Measurements from ENCODE around the gene MT3. TPM values are rescaled to one million over a fixed set of nuclear protein-coding genes. Genes with fewer than 3 reads are reported as not detected.
A peak's percentile ranks its signal among the peaks of the same experiment; 100 is the strongest.

MT3 gene
- total RNA-seq, 4 donors from 2014 or later: 2.0 to 3.6 TPM; not detected in 2

DNA sequence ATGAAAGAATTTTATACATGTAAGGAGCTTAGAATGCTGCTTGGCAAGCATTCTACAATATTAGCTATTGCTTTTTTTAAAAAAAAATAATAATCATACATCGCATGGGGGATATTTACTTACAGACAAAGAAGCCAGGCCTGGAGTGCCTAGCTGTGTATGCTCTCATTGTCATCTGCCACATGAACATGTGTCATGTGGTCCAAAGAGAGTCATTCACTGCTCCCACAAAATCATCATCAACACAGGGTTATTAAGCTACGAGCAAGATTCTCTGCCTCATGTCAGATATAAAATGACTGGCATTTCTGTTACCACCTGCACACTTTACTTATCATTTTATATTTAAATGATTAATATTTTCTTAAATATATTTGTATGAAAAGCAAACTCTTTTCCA is 34.3 kb downstream of the MT3 start:
- Histone ChIP-seq H3K36me3 (no peaks in the 10 kb centered on the region), H3K27me3 (no peaks in the 10 kb centered on the region), H3K9me3 (no peaks in the 10 kb centered on the region), H3K27ac (no peak overlapping the region), H3K4me1 (peaks cover 0 to 39% (median 3%) of the 10 kb centered on the region in 3 donors), H3K4me3 (no peak overlapping the region)
- 76 to 93% methylated on average over 2 of the region's 2 CpGs for WGBS, 2 donors (ENCODE audit: low coverage in 1 of 2)
- ATAC-seq: no peak
- TF ChIP-seq POLR2AphosphoS5 (IDR thresholded peaks at IDR 0.05) (no peak), POLR2A (IDR thresholded peaks at IDR 0.05) (no peak), EP300 (IDR thresholded peaks at IDR 0.05) (no peak)
- TF ChIP-seq, protein P1, sequence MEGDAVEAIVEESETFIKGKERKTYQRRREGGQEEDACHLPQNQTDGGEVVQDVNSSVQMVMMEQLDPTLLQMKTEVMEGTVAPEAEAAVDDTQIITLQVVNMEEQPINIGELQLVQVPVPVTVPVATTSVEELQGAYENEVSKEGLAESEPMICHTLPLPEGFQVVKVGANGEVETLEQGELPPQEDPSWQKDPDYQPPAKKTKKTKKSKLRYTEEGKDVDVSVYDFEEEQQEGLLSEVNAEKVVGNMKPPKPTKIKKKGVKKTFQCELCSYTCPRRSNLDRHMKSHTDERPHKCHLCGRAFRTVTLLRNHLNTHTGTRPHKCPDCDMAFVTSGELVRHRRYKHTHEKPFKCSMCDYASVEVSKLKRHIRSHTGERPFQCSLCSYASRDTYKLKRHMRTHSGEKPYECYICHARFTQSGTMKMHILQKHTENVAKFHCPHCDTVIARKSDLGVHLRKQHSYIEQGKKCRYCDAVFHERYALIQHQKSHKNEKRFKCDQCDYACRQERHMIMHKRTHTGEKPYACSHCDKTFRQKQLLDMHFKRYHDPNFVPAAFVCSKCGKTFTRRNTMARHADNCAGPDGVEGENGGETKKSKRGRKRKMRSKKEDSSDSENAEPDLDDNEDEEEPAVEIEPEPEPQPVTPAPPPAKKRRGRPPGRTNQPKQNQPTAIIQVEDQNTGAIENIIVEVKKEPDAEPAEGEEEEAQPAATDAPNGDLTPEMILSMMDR (IDR thresholded peaks at IDR 0.05): no peak

DNA sequence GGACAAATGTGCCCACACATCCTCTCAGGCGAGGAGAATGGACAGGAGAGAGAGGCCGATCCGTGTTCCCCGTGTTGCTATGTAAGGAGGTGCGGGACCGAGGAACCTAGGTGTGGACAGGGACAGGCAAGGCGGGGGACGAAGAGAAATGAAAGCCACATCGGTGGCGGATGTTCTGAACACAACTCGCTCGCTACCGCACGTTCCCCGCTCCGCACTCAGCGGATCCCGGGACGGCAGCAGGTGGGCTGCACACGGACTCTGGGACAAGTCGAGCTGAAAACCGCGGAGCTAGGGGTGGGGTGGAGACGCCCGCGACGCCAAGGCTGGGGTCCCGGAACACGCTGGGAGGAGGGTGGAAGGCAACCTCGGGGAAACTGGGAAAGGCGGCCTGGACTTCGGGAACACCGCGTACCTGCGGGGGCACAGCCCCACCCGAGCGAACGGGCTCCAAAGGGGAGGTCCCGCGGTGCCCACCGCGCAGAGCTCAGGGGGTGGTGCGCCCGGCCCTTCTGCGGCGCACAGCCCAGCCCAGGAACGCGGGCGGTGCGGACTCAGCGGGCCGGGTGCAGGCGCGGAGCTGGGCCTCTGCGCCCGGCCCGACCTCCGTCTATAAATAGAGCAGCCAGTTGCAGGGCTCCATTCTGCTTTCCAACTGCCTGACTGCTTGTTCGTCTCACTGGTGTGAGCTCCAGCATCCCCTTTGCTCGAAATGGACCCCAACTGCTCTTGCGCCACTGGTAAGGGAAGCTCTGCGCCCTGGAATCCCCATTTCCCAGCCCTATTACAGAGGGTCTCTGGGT is 36.0 kb downstream of the MT3 start, which contains the start of gene MT1E:
Gene MT1E, plus strand, starts transcription at position 642 of the 803 bp plus-strand sequence. Its CDS starts 71 bp downstream, at position 713.
- 0 to 3% methylated on average over 2 to 7 of the region's 62 CpGs for WGBS, 2 donors (ENCODE audit: low coverage in 1 of 2)
- TF ChIP-seq EP300 (IDR thresholded peaks at IDR 0.05): no peak
- peak; percentile 86 to 90 for TF ChIP-seq POLR2A (IDR thresholded peaks at IDR 0.05)
- TF ChIP-seq, protein P1 (IDR thresholded peaks at IDR 0.05): no peak
- peak; percentile 93 for TF ChIP-seq POLR2AphosphoS5 (IDR thresholded peaks at IDR 0.05)
- peak; percentile 96 for ATAC-seq
- Histone ChIP-seq H3K27ac (peak within 1 kb of the TSS; percentile 58 to 95 (median 92)), H3K4me1 (peaks cover 0 to 39% (median 3%) of the 10 kb centered on the region in 3 donors), H3K27me3 (no peaks in the 10 kb centered on the region), H3K9me3 (no peaks in the 10 kb centered on the region), H3K4me3 (peak within 1 kb of the TSS; percentile 46 to 68), H3K36me3 (no peaks in the 10 kb centered on the region)

DNA sequence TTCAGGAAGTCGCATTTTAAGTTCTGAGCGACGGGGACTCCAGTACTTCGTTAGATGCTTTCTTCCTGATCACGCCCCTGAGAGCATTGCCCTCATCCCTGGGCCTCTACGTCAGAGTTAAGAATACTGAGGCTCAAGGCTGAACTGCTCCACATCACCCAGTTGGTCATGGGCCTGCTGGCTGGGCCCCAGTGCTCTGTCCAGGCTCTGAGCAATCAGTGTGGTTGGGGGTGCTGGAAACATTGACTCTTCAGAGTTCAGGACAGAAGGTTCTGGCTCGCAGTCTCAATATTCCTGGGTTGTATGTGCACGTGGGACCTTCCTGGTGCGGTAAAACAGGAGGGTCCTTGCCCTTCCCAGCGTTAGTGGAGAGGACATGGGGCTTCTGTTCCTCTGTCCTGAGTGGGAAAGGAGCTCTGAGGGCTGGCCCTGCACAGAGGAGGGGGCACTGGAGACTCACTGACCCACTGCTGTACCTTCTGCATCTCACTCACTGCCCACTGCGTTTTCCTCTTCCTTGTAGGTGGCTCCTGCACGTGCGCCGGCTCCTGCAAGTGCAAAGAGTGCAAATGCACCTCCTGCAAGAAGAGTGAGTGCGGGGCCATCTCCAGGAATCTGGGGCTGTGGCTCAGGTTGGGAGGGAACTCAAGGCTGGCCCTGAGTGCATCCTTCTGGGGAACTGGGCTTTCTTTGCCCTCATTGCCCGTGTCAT is 36.8 kb downstream of the MT3 start:
- 32% methylated on average over 7 of the region's 16 CpGs; no CpG with 5 or more reads in 1 of the 2 donors for WGBS, 2 donors (ENCODE audit: low coverage in 1 of 2)
- Histone ChIP-seq H3K4me3 (peak overlapping the region; percentile 46 to 68), H3K27me3 (no peaks in the 10 kb centered on the region), H3K9me3 (no peaks in the 10 kb centered on the region), H3K36me3 (no peaks in the 10 kb centered on the region), H3K4me1 (peaks cover 0 to 39% (median 3%) of the 10 kb centered on the region in 3 donors), H3K27ac (peak overlapping the region; percentile 58 to 95 (median 92))
- ATAC-seq: peak; percentile 78
- TF ChIP-seq POLR2AphosphoS5 (IDR thresholded peaks at IDR 0.05): peak; percentile 61
- TF ChIP-seq, protein P1 (IDR thresholded peaks at IDR 0.05): no peak

DNA sequence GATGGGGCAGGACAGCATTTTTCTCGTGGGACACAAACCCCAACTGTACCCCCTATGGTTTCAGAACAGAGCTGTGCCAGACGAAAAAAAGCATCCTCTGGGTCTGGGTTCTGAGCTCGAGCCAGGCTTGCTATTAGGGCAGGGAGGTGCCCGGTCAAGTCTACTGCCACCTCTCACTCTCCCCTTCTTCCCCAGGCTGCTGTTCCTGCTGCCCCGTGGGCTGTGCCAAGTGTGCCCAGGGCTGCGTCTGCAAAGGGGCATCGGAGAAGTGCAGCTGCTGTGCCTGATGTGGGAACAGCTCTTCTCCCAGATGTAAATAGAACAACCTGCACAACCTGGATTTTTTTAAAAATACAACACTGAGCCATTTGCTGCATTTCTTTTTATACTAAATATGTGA is 37.4 kb downstream of the MT3 start:
- Histone ChIP-seq H3K4me1 (peaks cover 0 to 40% (median 3%) of the 10 kb centered on the region in 3 donors), H3K27ac (peak overlapping the region; percentile 58 to 95 (median 92)), H3K9me3 (no peaks in the 10 kb centered on the region), H3K36me3 (no peaks in the 10 kb centered on the region), H3K4me3 (peak overlapping the region; percentile 46 to 68), H3K27me3 (no peaks in the 10 kb centered on the region)
- TF ChIP-seq POLR2A (IDR thresholded peaks at IDR 0.05) (no peak), POLR2AphosphoS5 (IDR thresholded peaks at IDR 0.05) (no peak), EP300 (IDR thresholded peaks at IDR 0.05) (no peak)
- TF ChIP-seq, protein P1 (IDR thresholded peaks at IDR 0.05): no peak
- ATAC-seq: no peak
- no CpG with 5 or more reads among the region's 7 CpGs for WGBS, 2 donors (ENCODE audit: low coverage in 1 of 2)

Data from gastroesophageal sphincter (tissue), 4 donors.